ENCODE results near the gene GPR150.

The GPR150 gene

GRCh38 chr5:95620030-95620869 lies at the start of gene GPR150:
Gene GPR150 (plus strand): TSS chr5:95620087. CDS start chr5:95620276, 189 bp downstream.
- no peak for DNase-seq (ENCODE audit: low read depth in 2 of 2)

GRCh38 chr5:95572016-95572415 lies 47.9 kb upstream of the GPR150 start:
- DNase-seq (ENCODE audit: low read depth in 2 of 2), result no peak

GRCh38 chr5:95581576-95581975 lies 38.3 kb upstream of the GPR150 start:
- DNase-seq (ENCODE audit: low read depth in 2 of 2), result no peak

GRCh38 chr5:95583992-95584391 lies 35.9 kb upstream of the GPR150 start:
- DNase-seq (ENCODE audit: low read depth in 2 of 2), result no peak

GRCh38 chr5:95590880-95591279 lies 29.0 kb upstream of the GPR150 start:
- no peak for DNase-seq (ENCODE audit: low read depth in 2 of 2)

- DNase-seq (ENCODE audit: low read depth in 2 of 2), result peak; percentile 17 to 20
These were observed 28.4 kb upstream of the GPR150 start for GRCh38 chr5:95591490-95591901.

GRCh38 chr5:95595289-95595931 lies 24.5 kb upstream of the GPR150 start:
- DNase-seq (ENCODE audit: low read depth in 2 of 2), result no peak

GRCh38 chr5:95599252-95599651 lies 20.6 kb upstream of the GPR150 start:
- no peak for DNase-seq (ENCODE audit: low read depth in 2 of 2)

- peak; percentile 25 to 26 for DNase-seq (ENCODE audit: low read depth in 2 of 2)
These were observed 19.3 kb upstream of the GPR150 start for GRCh38 chr5:95600557-95600956.

GRCh38 chr5:95605786-95606185 lies 14.1 kb upstream of the GPR150 start:
- DNase-seq (ENCODE audit: low read depth in 2 of 2), result no peak

GRCh38 chr5:95606419-95606818 lies 13.5 kb upstream of the GPR150 start:
- no peak for DNase-seq (ENCODE audit: low read depth in 2 of 2)

GRCh38 chr5:95609711-95610110 lies 10.2 kb upstream of the GPR150 start:
- no peak for DNase-seq (ENCODE audit: low read depth in 2 of 2)

- DNase-seq (ENCODE audit: low read depth in 2 of 2), result no peak
These were observed 9.3 kb upstream of the GPR150 start for GRCh38 chr5:95610546-95610945.

GRCh38 chr5:95611396-95611795 lies 8.5 kb upstream of the GPR150 start:
- DNase-seq (ENCODE audit: low read depth in 2 of 2), result no peak

GRCh38 chr5:95613514-95613913 lies 6.4 kb upstream of the GPR150 start:
- no peak for DNase-seq (ENCODE audit: low read depth in 2 of 2)

- no peak for DNase-seq (ENCODE audit: low read depth in 2 of 2)
These were observed 4.8 kb upstream of the GPR150 start for GRCh38 chr5:95615164-95615467.

- DNase-seq (ENCODE audit: low read depth in 2 of 2), result no peak
These were observed 2.8 kb upstream of the GPR150 start for GRCh38 chr5:95617057-95617456.

GRCh38 chr5:95619096-95619495 lies 791 bp upstream of the GPR150 start:
- DNase-seq (ENCODE audit: low read depth in 2 of 2), result no peak

- no peak for DNase-seq (ENCODE audit: low read depth in 2 of 2)
These were observed 315 bp upstream of the GPR150 start for GRCh38 chr5:95619514-95620029.

GRCh38 chr5:95620870-95621838 lies 1.3 kb downstream of the GPR150 start:
- no peak for DNase-seq (ENCODE audit: low read depth in 2 of 2)

- no peak for DNase-seq (ENCODE audit: low read depth in 2 of 2)
These were observed 2.1 kb downstream of the GPR150 start for GRCh38 chr5:95621839-95622629.

Data from fibroblast of skin of left biceps (primary cell).